22Rv1 (cell line): ENCODE data around the gene ONECUT2.

Experiments
- ZFX ChIP-seq: fragments of 450-650 bp; IDR thresholded peaks from 2 replicates; pipeline ENCODE4 v1.6.1; 2017; ENCODE audit warnings: antibody characterized with exemption, borderline replicate concordance
- TF ChIP-seq, protein P1 (sequence below): fragments of 450-650 bp; IDR thresholded peaks from 2 replicates; pipeline ENCODE4 v1.5.1; 2017; ENCODE audit warnings: mild to moderate bottlenecking

DNA sequence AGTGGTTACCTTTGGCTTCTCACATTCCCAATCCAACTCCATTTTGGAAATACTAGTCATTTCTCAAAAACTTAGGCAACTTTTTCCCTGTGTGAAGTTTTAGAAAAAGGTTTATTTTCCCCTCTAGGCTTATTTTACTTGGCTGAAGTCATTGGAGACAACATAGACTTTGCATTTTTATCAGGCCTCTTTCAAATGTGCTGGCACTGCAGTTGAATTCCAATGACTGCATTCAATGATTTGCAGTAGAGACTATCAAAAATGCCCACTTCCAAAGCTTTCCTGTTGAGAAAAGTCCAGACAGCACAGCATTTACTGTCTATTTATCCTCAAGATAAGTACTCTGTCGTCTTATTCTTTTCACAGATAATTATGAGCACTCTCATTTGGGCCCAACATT, 70.1 kb downstream of the ONECUT2 start:
- TF ChIP-seq, protein P1, sequence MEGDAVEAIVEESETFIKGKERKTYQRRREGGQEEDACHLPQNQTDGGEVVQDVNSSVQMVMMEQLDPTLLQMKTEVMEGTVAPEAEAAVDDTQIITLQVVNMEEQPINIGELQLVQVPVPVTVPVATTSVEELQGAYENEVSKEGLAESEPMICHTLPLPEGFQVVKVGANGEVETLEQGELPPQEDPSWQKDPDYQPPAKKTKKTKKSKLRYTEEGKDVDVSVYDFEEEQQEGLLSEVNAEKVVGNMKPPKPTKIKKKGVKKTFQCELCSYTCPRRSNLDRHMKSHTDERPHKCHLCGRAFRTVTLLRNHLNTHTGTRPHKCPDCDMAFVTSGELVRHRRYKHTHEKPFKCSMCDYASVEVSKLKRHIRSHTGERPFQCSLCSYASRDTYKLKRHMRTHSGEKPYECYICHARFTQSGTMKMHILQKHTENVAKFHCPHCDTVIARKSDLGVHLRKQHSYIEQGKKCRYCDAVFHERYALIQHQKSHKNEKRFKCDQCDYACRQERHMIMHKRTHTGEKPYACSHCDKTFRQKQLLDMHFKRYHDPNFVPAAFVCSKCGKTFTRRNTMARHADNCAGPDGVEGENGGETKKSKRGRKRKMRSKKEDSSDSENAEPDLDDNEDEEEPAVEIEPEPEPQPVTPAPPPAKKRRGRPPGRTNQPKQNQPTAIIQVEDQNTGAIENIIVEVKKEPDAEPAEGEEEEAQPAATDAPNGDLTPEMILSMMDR = no peak
- no peak for TF ChIP-seq ZFX
